Measurements from ENCODE around the gene KLHL34.

Gene KLHL34

DNA sequence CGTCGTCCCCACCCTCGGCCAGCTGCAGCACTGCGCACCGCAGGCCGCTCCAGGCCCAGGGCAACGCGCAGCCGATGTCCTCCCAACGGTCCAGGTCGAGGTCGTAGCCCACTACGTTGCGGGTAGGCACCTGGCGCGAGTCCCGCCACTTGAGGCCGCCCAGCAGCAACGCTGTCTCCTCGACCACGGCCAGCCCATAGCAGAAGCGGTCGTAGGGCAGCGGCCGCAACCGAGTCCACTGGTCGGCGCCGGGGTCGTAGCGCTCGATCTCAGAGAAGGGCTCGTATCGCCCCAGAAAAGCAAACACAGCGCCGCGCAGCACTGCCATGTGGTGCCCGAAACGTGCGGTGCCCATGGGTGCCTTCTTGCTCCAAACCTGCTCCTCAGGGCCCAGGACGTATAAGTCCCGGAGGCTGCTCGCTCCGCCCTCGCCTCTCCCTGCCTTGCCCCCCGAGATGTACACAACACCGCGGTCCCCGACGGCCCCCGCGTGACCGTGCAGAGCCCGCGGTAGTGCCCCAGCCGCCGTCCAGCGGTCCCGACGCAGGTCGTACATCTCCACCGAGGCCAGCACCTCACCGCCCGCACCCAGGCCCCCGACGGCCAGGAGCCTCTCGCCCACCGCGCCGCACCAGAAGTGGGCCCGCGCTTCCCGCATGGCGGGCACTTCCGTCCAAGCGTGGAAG is 2.1 kb downstream of the KLHL34 start:
- DNase-seq (ENCODE audit: low read depth) = no peak

DNA sequence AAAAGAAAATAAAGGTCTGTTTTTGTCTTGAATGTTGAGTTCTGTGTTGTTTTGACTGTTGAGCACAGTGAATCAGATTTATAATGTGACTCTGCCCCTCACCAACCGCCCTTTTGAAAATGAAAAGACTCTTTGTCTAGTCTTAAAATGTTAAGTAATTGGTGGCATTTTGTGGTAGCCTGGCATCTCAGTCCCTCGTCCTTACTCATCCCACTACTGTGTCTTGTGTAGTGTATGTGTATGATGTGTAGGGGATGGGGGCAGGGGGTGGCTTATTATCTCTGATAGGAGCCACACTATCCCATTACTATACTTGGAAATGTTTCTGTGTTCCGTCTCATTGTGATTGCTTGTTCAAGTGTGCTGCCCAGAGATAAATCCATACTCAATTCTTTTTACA is 12.2 kb downstream of the KLHL34 start:
- no peak for DNase-seq (ENCODE audit: low read depth)

DNA sequence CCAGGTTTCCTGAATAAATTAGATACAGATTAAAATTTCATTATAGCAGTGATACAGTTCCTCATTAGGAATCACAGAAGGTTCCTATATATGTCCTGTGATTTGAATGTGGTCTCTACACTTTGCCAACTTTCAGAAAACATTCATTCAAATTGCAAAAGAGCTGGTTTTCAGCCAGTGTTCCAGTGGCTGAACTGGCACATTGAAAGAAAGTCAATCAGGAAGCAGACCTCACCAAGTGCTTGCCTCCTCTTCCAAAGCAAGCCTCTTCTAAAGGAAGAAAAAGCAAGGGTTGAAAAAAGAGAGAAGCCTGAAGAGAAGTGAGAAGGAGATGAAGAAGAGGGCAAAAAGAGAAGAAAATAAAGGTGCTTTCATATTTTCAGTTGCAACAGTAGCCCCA is 12.7 kb downstream of the KLHL34 start:
- no peak for DNase-seq (ENCODE audit: low read depth)

DNA sequence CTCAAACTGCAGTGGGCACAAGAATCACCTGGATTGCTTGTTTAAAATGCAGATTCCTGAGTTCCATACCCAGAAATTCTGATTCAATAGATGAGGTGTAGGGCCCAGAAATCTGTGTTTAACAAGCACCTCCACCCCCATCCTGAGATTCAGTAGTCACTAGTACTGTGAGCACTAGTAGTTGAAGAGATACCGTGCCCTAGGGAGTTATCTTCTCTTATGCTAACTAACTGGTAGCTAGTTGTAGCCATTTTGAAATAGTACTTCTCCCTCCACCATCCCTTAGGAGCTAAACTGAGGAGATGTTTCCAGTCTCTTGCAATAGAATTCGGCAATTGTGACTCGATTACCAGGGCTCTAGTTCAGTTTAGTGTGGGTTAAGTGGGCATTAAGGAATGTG is 18.4 kb downstream of the KLHL34 start:
- no peak for DNase-seq (ENCODE audit: low read depth)

DNA sequence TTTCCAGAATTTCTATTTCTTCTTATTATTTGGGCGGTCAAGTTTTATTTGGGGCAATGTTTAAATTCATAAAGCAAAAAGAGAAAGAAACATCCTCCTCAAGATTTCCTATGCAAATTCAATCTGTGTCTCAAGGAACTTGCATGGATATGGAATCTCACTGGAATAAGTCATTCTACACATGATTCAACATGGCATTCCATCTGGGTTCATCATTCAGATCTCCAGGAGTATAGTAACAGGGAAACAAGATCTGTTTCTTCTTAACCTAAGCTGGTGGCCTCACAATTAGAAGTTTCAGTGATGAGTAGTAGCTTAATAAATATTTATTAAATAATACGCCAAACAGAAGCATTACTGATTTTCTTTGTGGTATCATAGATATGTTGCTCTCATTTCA is 19.8 kb downstream of the KLHL34 start:
- DNase-seq (ENCODE audit: low read depth) = no peak

DNA sequence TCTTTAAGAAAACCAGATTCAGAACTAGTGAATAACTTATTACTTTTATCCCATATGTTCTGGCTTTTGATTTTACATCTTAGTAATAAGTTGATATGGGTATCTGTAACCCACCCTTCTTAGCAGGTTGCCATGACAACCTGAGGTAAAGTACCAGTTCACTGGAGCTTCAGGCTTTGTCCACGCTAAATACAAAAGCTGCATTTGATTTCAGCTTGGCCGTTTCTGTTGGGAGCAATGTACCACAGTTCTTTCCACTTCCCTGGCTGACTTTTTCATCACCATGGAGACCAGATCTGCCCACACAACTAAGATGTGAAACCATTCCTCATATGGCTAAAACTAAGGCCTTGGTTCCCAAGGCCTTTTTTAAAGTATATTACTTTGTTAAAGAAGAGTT is 26.1 kb downstream of the KLHL34 start:
- DNase-seq (ENCODE audit: low read depth) = no peak

DNA sequence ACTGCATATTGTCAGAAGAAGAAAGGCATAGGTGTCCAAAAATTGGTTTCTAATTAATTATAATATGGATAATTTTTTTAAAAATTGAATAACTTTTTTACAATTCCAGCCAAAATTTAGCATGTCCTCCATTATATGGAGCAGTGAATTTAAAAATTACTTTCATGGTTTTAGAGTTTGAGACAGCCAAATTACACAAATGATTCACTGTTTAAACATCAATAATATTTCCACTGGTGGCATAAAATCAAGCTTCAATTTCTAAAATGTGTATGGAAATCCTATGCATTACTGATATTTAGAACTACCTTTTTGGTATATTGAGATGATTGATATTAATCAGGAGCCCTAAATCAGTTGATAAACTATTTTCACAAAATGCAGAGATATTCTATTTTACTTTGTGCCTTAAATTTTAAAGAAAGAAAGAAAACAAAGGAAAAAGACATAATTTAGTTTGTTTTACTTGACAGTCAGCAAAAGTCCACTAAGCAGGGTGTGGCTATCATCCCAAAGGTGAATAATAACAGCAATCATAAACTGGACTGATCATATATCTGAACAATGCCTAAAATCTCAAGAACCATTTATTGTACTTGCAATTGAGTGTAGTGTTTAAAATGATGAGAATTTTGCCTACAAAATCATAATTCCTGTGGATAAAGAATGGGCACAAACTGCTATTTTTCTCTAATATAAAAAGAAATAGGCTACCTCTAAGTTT is 34.2 kb downstream of the KLHL34 start:
- DNase-seq (ENCODE audit: low read depth) = no peak

DNA sequence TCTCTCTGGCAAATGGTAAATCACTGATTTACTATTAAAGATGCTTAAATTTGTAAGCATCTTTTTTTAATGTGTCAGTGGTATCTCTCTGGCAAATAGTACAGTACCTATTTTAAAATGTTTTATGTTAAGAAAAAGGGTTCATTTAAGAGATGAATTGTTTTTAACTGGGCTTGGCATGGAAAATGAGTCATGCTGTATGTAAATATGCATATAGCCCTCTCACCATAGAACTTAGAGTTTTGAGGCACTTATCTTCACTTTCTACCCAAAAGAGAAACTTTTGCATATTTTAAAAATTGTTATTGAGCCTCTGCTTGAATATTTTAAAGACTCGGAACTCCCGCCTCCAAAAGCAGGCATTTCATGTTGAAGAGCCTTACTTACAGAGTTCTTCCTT is 37.9 kb downstream of the KLHL34 start:
- no peak for DNase-seq (ENCODE audit: low read depth)

DNA sequence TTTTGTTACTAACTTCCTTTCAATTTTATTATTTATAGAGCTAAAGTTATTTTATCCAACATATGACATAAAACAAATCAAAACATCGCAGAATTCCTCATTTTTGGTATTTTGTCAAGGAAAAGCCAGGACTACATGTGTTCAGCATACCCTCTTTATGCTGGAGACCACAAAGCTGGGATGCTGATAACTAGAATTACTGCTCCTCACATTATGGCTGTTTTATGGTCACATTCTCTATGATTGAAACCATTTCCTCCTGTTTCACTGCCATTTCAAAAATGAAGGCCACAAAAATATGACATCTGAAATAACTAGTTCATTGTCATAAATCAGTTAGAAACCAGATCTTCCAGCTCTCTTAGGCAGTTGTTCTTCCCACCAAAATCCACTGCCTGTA is 41.7 kb downstream of the KLHL34 start:
- DNase-seq (ENCODE audit: low read depth) = no peak

DNA sequence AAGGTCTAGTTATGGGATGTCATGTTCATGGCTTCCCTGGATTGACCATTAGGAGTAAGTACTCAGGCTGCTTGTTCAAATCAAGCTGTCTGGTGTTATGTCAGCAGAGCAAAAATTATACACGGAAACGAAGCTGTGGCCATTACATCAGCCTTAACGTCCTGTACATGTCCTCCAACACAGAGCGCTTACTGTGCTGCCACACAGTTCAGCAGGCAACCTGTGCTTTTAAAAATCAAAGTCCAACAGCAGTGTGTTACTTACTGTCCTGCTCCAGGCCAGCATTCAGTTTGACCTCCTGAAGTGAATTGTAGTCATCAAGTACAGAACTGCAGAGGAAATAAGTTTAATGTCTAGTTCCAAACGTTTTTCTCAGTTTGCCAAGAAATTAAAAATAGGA is 46.0 kb downstream of the KLHL34 start:
- DNase-seq (ENCODE audit: low read depth) = no peak

DNA sequence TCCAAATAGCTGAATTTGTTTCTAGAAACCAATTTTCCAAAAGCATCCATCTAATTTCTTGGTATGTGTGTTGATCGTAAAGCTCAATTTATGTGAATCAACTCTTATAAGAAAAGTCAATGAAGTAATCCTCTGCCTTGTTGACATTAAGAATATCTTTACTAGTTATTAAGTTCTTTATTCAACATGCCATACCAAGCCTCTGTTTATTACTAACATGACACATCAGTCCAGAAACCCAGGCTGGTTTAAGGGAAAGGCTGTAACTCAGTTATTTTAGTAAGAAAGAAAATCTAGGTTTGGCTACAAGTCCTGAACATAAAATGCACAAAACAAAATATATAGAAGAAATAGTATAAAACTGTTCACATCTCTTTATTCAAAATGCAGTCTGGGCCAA is 48.0 kb downstream of the KLHL34 start:
- no peak for DNase-seq (ENCODE audit: low read depth)

DNA sequence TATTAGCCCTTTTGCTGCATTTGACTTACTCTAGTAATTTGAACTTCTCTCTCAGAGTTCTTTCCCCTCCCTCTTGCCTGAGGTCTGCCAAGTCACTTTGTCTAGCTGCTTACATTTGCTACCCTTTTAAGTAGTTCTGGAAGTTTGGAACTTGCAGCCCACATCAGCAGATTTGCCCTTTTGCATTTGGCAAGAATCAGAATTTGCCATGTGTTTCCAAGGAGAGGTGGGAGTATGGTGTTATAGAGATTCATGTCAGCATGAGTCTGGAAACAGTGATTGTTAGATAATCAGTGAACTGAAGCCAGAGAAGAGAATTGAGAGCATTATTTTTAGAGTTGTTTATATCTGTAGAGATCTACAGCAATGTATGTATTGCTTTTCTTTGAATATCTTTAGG is 52.1 kb downstream of the KLHL34 start:
- no peak for DNase-seq (ENCODE audit: low read depth)
